GM18526 (cell line): ENCODE measurements around the gene NOP53.

Source experiments
- POLR2A ChIP-seq: IDR thresholded peaks from 3 replicates; pipeline ENCODE4 v1.6.1; 2011; ENCODE audit not compliant: insufficient read length; ENCODE audit errors: extremely low read depth

The NOP53 gene

GRCh38 chr19:47713046-47714021, 32.0 kb upstream of the NOP53 start, which contains the start of gene EHD2:
TSS of gene EHD2 (plus strand) at chr19:47713422. CDS start at chr19:47716613, 3,191 bp downstream.
- no peak for TF ChIP-seq POLR2A

- no peak for TF ChIP-seq POLR2A
Observed at GRCh38 chr19:47714339-47714738, 31.0 kb upstream of the NOP53 start.

DNA sequence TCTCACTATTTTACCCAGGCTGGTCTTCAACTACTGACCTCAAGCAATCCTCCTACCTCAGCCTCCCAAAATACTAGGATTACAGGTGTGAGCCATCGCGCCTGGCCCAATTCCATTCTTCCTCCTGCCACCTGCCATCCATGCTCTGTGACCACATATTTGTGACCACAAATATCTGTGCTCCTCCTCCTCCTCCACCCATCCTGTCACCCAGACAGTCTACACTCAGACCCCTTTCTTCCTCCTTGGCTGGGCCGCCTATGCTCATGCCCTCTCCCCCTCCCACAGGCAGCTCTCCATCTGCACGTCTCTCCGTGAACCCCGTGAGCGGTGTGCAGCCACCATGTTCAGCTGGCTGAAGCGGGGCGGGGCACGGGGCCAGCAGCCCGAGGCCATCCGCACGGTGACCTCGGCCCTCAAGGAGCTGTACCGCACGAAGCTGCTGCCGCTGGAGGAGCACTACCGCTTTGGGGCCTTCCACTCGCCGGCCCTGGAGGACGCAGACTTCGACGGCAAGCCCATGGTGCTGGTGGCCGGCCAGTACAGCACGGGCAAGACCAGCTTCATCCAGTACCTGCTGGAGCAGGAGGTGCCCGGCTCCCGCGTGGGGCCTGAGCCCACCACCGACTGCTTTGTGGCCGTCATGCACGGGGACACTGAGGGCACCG, 28.9 kb upstream of the NOP53 start:
- no peak for TF ChIP-seq POLR2A

- no peak for TF ChIP-seq POLR2A
Observed at GRCh38 chr19:47719047-47719859, 26.1 kb upstream of the NOP53 start.

DNA sequence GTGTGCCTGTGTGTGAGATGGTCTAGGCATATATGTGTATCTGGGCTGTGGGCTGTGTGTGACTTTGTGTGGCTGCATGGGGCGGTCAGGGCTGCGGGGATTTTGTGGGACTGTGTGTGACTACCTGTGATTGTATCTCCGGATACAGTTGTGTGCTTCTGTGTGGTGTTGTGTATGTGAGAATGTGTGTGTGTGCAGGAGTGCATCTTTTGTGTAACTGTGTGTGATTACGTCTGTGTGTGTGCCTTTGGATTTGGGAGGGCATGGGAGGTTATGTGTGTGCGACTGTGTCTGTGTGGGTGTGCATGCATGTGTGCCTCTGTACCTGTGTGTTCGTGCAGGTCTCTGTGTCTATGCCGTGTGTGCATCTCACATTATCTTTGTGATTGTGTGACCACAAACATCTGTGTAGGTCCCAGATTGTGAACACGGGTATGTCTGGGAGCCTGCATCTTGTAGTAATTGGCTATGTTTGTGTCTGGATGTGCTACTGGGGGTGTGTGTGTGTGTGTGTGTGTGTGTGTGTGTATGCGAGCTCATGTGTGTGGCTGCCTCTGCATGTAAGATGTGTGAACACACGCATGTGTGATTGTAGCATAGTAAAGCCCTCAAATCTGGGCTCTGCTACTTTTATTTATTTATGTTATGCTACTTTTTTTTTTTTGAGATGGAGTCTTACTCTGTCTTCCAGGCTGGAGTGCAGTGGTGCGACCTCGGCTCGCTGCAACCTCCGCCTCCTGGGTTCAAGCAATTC, 24.5 kb upstream of the NOP53 start:
- no peak for TF ChIP-seq POLR2A

DNA sequence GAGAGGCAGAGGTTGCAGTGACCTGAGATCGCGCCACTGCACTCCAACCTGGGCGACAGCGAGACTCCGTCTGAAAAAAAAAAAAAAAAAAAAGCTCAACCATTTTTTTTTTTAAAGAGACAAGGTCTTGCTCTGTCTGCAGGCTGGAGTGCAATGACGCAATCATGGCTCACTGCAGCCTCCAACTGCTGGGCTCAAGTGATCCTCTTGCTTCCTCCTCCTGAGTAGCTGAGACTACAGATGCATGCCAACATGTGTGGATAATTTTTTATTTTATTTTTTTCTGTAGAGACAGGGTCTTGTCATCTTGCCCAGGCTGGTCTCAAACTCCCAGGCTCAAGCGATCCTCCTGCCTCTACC, 21.8 kb upstream of the NOP53 start:
- no peak for TF ChIP-seq POLR2A

GRCh38 chr19:47725759-47726401, 19.5 kb upstream of the NOP53 start:
- TF ChIP-seq POLR2A = no peak

DNA sequence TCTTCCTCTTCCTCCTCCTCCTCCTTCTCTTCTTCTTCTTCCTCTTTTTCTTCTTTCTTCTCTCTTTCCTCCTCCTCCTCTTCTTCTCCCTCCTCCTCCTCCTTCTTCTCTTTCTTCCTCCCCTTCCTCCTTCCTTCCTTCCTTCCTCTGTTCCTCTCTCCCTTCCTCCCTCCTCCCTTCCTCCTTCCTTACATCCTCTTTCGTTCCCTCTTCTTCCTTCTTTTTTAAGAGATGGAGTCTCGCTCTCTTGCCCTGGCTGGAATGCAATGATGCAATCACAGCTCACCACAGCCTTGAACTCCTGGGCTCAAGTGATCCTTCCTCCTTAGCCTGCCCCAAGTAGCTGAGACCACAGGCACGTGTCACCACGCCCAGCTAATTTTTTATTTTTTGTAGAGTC, 18.9 kb upstream of the NOP53 start:
- no peak for TF ChIP-seq POLR2A

GRCh38 chr19:47729468-47729798, 15.9 kb upstream of the NOP53 start:
- no peak for TF ChIP-seq POLR2A

GRCh38 chr19:47729799-47730520, 15.4 kb upstream of the NOP53 start:
- TF ChIP-seq POLR2A = no peak

- no peak for TF ChIP-seq POLR2A
Observed at GRCh38 chr19:47730521-47730889, 14.8 kb upstream of the NOP53 start.

GRCh38 chr19:47730910-47731309, 14.4 kb upstream of the NOP53 start:
- TF ChIP-seq POLR2A = no peak

GRCh38 chr19:47735131-47735530, 10.2 kb upstream of the NOP53 start:
- TF ChIP-seq POLR2A = no peak
